ENCODE measurements around the gene PYCR2. TPM values are rescaled to one million over a fixed set of nuclear protein-coding genes. Genes with fewer than 3 reads are reported as not detected.

PYCR2 gene
- total and polyA plus RNA-seq, 2 experiments from 2014 or later: 45.1 to 75.9 TPM

- Histone ChIP-seq H3K27ac (no peak overlapping the region), H3K9me3 (ENCODE audit: low read depth) (no peaks in the 10 kb centered on the region), H3K36me3 (no peaks in the 10 kb centered on the region), H3K27me3 (no peaks in the 10 kb centered on the region), H3K4me1 (ENCODE audit: low read depth) (peaks cover 3% of the 10 kb centered on the region), H3K4me3 (no peak overlapping the region)
- TF ChIP-seq CTCF (IDR thresholded peaks at IDR 0.05; ENCODE audit: low read depth, low read length): no peak
- no peak for DNase-seq (ENCODE audit: low read depth in 1 of 2, low spot score in 1 of 2)
Observed at GRCh38 chr1:225953315-225953714, 29.3 kb upstream of the PYCR2 start.

GRCh38 chr1:225950905-225951497, 27.0 kb upstream of the PYCR2 start:
- Histone ChIP-seq H3K36me3 (no peaks in the 10 kb centered on the region), H3K4me1 (ENCODE audit: low read depth) (peaks cover 3% of the 10 kb centered on the region), H3K27ac (no peak overlapping the region), H3K9me3 (ENCODE audit: low read depth) (no peaks in the 10 kb centered on the region), H3K4me3 (no peak overlapping the region), H3K27me3 (no peaks in the 10 kb centered on the region)
- no peak for TF ChIP-seq CTCF (IDR thresholded peaks at IDR 0.05; ENCODE audit: low read depth, low read length)
- DNase-seq (ENCODE audit: low read depth in 1 of 2, low spot score in 1 of 2): no peak

- TF ChIP-seq CTCF (IDR thresholded peaks at IDR 0.05; ENCODE audit: low read depth, low read length): no peak
- H3K27me3 ChIP-seq: no peaks in the 10 kb centered on the region
- no peak overlapping the region for H3K27ac ChIP-seq
- H3K4me3 ChIP-seq: no peak overlapping the region
- peaks cover 3% of the 10 kb centered on the region for H3K4me1 ChIP-seq (ENCODE audit: low read depth)
- DNase-seq (ENCODE audit: low read depth in 1 of 2, low spot score in 1 of 2): no peak
- H3K36me3 ChIP-seq: no peaks in the 10 kb centered on the region
- H3K9me3 ChIP-seq (ENCODE audit: low read depth): no peaks in the 10 kb centered on the region
Observed at GRCh38 chr1:225949041-225949440, 25.0 kb upstream of the PYCR2 start.

GRCh38 chr1:225946803-225947202, 22.8 kb upstream of the PYCR2 start:
- H3K4me1 ChIP-seq (ENCODE audit: low read depth): peaks cover 5% of the 10 kb centered on the region
- H3K4me3 ChIP-seq: no peak overlapping the region
- H3K27me3 ChIP-seq: no peaks in the 10 kb centered on the region
- no peak for TF ChIP-seq CTCF (IDR thresholded peaks at IDR 0.05; ENCODE audit: low read depth, low read length)
- H3K27ac ChIP-seq: no peak overlapping the region
- H3K9me3 ChIP-seq (ENCODE audit: low read depth): no peaks in the 10 kb centered on the region
- no peaks in the 10 kb centered on the region for H3K36me3 ChIP-seq
- DNase-seq (ENCODE audit: low read depth in 1 of 2, low spot score in 1 of 2): no peak

GRCh38 chr1:225946082-225946620, 22.1 kb upstream of the PYCR2 start:
- H3K4me1 ChIP-seq (ENCODE audit: low read depth): peaks cover 12% of the 10 kb centered on the region
- H3K9me3 ChIP-seq (ENCODE audit: low read depth): no peaks in the 10 kb centered on the region
- H3K36me3 ChIP-seq: no peaks in the 10 kb centered on the region
- H3K4me3 ChIP-seq: no peak overlapping the region
- H3K27ac ChIP-seq: no peak overlapping the region
- no peak for DNase-seq (ENCODE audit: low read depth in 1 of 2, low spot score in 1 of 2)
- TF ChIP-seq CTCF (IDR thresholded peaks at IDR 0.05; ENCODE audit: low read depth, low read length): no peak
- no peaks in the 10 kb centered on the region for H3K27me3 ChIP-seq
